Measurements from ENCODE around the gene ZNF273.
"Not testable (repeated sequence)": the region's sequence is repeated elsewhere in the genome, so short reads cannot be mapped to it uniquely, and the experiment has no call there.

Gene ZNF273

DNA sequence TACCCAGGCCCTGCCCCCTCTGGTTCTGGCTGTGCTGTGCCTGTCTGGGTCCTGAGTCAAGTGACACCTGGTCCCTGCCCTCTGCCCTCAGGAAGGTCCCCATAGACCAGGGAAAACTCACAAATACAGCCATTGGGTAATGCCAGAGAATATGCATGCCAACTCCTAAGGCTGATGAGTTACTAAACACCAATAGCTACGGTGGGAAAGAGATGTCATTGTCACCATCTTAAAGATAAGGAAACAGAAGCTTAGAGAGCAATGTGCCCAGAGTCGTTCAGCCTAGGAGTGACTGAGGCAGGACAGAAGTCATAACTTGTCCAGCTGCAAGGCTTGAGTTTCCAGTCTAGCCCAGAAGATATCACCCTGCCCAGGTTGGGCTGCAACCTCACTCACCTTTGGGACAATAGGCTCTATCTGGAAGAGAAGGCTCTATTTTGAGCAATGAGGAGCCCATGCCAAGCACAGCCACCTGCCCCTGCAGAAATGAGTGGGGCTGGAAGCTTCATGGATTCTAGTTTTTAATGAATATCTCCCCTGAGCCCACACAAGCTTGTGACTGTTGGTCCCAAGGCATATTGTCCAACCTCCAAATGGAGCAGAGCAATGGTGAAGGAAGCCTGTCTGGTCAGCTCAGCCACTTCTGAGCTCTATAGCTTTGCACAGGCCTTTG lies 42.6 kb downstream of the ZNF273 start:
- TF ChIP-seq, protein P1, sequence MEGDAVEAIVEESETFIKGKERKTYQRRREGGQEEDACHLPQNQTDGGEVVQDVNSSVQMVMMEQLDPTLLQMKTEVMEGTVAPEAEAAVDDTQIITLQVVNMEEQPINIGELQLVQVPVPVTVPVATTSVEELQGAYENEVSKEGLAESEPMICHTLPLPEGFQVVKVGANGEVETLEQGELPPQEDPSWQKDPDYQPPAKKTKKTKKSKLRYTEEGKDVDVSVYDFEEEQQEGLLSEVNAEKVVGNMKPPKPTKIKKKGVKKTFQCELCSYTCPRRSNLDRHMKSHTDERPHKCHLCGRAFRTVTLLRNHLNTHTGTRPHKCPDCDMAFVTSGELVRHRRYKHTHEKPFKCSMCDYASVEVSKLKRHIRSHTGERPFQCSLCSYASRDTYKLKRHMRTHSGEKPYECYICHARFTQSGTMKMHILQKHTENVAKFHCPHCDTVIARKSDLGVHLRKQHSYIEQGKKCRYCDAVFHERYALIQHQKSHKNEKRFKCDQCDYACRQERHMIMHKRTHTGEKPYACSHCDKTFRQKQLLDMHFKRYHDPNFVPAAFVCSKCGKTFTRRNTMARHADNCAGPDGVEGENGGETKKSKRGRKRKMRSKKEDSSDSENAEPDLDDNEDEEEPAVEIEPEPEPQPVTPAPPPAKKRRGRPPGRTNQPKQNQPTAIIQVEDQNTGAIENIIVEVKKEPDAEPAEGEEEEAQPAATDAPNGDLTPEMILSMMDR (IDR thresholded peaks at IDR 0.05; ENCODE audit: borderline replicate concordance, control extremely low read depth, extremely low read depth, insufficient read depth, missing control alignments) = no peak
- DNase-seq (ENCODE audit: low spot score) = no peak
- in situ Hi-C loops (cut with MboI; ENCODE audit: low sequenced_read_pairs, unreplicated experiment) = no loop called here

- TF ChIP-seq, protein P1 (IDR thresholded peaks at IDR 0.05; ENCODE audit: borderline replicate concordance, control extremely low read depth, extremely low read depth, insufficient read depth, missing control alignments) = no peak
- DNase-seq (ENCODE audit: low spot score) = no peak
- in situ Hi-C loops (cut with MboI; ENCODE audit: low sequenced_read_pairs, unreplicated experiment) = no loop called here
Measured at GRCh38 chr7:64946772-64947171, 43.7 kb downstream of the ZNF273 start.

DNA sequence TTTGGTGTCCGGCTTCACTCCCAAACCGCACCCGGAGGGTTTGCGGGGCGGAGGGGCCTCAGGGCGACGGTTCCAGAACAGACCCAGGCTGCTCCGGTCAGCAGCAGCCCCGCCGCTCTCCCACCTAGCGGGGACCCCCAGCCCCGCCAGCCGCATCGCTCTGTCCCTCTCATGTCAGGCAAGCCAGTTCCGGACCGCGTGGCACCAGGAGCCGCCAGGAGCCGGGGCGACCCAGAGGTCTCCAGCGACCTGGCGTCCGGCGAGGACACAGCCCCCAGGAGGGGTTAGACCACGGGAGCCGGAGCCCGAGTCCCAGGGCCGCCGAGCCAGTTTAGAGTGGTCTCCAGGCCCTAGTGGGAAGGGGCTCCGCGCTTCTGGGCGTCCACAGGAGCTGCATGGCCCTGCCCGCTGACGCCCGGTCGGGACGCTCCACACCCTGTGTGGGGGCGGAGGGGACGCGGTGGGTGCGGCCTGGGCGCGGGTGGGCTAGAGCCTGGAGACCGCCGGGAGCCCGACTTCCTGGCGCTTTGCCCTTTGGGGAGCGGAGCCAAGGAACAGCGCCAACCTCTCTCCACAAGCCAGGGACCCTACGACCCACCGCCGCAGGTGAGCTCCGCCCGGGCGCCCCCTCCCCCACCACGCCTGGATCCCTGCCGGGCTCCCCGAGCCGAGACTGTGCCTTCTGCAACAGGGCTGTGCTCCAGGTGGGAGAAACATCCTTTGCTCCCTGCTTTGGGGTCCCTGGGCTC lies 44.4 kb downstream of the ZNF273 start:
- in situ Hi-C loops (cut with MboI; ENCODE audit: low sequenced_read_pairs, unreplicated experiment) = no loop called here
- TF ChIP-seq, protein P1 (IDR thresholded peaks at IDR 0.05; ENCODE audit: borderline replicate concordance, control extremely low read depth, extremely low read depth, insufficient read depth, missing control alignments) = no peak
- no peak for DNase-seq (ENCODE audit: low spot score)

DNA sequence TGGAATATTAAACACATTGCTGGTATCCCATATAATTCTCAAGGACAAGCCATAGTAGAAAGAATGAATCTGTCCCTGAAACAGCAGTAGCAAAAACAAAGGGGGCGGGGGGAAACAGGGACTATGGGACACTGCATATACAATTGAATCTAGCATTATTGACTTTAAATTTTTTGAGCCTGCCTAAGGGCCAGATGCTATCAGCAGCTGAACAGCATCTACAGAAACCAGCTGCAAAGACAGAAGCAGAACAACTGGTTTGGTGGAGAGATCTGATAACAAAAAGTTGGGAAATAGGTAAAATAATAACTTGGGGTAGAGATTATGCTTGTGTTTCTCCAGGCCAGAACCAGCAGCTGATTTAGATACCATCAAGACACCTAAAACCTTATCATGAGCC lies 45.7 kb downstream of the ZNF273 start:
- DNase-seq (ENCODE audit: low spot score) = not testable (repeated sequence)

DNA sequence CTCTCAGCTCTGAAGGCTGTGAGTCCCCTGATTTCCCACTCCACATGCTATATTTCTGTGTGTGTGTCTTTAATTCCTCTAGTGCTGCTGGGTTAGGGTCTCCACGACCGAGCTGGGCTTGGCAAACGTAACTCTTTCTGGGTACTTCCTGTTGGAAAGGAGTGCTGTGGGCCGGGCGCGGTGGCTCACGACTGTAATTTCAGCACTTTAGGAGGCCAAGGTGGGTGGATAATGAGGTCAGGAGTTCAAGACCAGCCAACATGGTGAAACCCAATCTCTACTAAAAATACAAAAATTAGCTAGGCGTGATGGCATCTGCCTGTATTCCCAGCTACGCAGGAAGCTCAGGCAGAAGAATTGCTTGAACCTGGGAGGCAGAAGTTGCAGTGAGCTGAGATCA lies 47.6 kb downstream of the ZNF273 start:
- in situ Hi-C loops (cut with MboI; ENCODE audit: low sequenced_read_pairs, unreplicated experiment); DNase-seq (ENCODE audit: low spot score): not testable (repeated sequence)

More for the DNA sequence above, 45.7 kb downstream of the ZNF273 start:
- in situ Hi-C loops (cut with MboI; ENCODE audit: low sequenced_read_pairs, unreplicated experiment) = not testable (repeated sequence)

DNA sequence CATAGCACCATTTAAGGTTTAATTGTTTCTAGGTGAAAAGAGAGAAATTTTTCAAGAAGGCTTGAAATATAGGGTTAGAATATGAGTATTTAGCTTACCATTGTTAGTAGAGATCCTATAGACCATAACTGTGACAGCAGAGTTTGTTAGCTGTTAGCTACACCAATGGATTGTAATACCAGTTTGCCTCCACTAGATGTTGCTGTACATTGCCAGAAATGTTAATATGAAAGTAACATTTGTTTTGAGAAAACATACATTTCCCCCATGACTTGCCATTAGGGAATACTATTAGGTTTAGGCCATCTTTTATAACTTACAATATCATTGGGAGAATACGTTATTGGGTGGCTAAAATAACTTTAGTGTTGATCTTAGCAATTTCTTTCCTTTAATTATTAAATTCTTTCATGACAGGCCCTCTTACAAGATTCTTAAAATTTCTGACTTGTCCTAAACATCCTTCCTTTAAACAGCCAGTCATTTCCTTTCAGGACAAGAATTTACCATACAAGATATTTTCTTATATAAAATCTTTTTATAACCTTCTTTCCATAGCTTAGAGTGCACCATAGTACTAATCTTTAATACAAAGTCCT lies 48.3 kb downstream of the ZNF273 start:
- DNase-seq (ENCODE audit: low spot score) = peak; percentile 51
- in situ Hi-C loops (cut with MboI; ENCODE audit: low sequenced_read_pairs, unreplicated experiment) = no loop called here
- TF ChIP-seq, protein P1 (IDR thresholded peaks at IDR 0.05; ENCODE audit: borderline replicate concordance, control extremely low read depth, extremely low read depth, insufficient read depth, missing control alignments) = peak; percentile 79

GRCh38 chr7:64959072-64959747 lies 56.1 kb downstream of the ZNF273 start:
- TF ChIP-seq, protein P1 (IDR thresholded peaks at IDR 0.05; ENCODE audit: borderline replicate concordance, control extremely low read depth, extremely low read depth, insufficient read depth, missing control alignments) = no peak
- in situ Hi-C loops (cut with MboI; ENCODE audit: low sequenced_read_pairs, unreplicated experiment) = no loop called here
- no peak for DNase-seq (ENCODE audit: low spot score)
